HG03060 (cell line): ENCODE data around the gene RIC8B.

Source experiments
- ATAC-seq: cut with Tn5 transposase; IDR thresholded peaks from one replicate; pipeline ENCODE4 v1.9.1; 2021; ENCODE audit warnings: low read depth, moderate number of reproducible peaks; ENCODE audit not compliant: unreplicated experiment

The RIC8B gene

GRCh38 chr12:106866426-106867080 lies 92.1 kb downstream of the RIC8B start:
- no peak for ATAC-seq

- no peak for ATAC-seq
Measured at GRCh38 chr12:106867651-106868050, 93.2 kb downstream of the RIC8B start.

- ATAC-seq = no peak
Measured at GRCh38 chr12:106868982-106869700, 94.7 kb downstream of the RIC8B start.

DNA sequence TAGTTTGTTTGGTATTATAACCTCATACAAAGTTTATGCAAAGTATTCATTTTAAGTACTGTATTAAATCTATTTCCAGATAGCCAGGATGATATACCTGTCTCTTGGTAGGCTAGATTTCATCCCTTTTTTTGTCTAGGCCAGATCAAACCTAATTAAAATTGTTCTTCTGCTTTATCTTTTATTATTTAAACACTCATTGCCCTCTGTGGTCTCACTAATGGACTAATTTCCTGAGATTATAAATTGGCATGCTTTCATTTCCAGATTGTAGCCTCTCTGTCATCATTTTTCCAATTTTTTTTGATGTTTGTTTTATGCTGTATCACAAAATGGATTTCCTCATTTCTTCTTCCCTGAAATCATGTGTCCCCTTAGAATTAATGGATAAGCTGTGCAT lies 95.6 kb downstream of the RIC8B start:
- no peak for ATAC-seq

DNA sequence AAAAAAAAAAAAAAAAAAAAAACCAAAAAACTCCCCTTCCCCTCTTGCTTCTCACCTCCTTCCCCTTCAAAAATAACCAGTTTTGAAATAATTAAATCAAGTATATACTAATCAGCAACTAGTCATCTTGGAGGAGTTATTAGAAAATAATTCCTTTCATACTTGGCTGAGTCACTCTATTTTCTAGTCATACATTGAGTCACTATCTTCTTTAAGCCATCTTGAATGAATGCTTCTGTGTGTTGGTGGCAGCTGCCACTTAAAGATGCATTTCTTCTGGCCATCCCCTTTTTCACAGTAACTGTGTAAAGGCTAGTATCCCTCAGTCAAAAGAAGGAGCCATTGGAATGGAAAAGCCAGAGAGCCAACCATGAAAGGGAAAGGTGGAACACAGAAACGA lies 97.0 kb downstream of the RIC8B start:
- ATAC-seq = no peak

DNA sequence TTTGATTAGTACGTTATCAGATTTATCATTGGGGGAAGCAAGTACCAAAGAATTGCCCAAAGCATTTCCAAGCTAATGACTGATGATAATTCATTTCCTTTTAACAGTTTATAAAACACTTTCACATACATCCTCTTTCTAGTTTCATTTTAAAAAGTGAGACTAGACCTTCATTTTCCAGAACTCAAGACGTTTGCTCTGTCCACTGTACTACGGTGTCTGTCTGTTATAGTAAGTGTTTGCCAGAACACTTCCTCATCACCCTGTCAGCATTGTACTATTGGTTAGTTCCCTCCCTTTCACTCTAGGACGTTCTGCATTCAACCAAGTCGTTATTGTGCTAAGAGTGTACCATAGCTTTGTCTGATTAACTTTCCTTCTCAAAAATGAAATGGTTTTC lies 99.5 kb downstream of the RIC8B start:
- no peak for ATAC-seq

- no peak for ATAC-seq
Measured at GRCh38 chr12:106878804-106879203, 104.3 kb downstream of the RIC8B start.

GRCh38 chr12:106879612-106880011 lies 105.1 kb downstream of the RIC8B start:
- ATAC-seq = no peak

DNA sequence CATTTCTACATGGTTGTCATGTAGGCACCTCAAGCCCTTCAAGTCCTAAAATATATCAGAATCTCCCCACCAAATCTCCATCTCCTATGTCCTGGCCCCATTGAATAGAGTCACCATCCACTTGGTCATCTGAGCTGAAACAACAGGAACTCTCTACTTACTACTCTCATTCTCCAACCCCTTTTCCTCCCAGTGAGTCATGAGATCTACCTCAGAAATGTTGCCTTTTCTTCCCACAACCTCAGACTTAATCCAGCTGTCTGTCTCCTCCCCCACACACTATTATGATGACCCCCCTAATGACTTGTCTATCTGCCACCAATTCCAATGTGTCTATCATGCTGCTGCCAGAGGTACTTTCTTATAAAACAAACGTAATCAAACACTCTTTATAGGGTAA lies 108.9 kb downstream of the RIC8B start:
- ATAC-seq = no peak

- no peak for ATAC-seq
Measured at GRCh38 chr12:106885026-106885425, 110.5 kb downstream of the RIC8B start.

- ATAC-seq = no peak
Measured at GRCh38 chr12:106885541-106886249, 111.2 kb downstream of the RIC8B start.

- ATAC-seq = no peak
Measured at GRCh38 chr12:106886932-106887331, 112.5 kb downstream of the RIC8B start.

GRCh38 chr12:106888348-106888970 lies 114.0 kb downstream of the RIC8B start:
- ATAC-seq = no peak

- no peak for ATAC-seq
Measured at GRCh38 chr12:106889326-106889725, 114.8 kb downstream of the RIC8B start.

DNA sequence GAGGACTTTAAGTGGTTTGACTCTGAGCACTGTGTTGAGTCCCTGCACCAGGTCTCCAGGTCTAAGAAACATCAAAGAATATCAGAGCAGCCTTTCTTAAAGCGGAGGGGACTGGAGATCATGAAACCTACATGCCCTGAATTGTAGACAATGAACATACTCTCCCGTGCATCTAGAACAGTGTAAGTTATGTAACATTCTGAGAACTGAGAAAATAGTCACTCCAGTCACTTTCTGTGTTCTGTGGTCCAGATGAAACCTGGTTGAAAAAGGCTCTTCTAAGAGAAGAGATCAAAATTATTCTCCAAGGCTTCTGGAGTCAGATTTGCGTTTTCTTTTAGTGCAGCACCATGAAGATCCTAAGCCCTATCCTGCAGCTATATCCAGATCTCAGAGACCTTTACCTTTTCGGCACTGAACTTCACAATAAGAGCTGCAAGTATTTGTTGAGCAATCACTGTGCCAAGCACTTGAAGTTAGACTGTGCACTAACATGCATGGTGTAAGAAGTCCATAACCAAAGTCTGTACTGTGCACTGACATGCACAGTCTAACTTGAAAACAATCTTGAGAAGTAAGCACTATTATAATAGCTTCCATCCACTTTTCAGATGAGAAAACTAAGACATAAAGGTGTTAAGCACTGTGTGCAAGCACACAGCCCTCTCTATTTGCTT lies 115.6 kb downstream of the RIC8B start:
- no peak for ATAC-seq

DNA sequence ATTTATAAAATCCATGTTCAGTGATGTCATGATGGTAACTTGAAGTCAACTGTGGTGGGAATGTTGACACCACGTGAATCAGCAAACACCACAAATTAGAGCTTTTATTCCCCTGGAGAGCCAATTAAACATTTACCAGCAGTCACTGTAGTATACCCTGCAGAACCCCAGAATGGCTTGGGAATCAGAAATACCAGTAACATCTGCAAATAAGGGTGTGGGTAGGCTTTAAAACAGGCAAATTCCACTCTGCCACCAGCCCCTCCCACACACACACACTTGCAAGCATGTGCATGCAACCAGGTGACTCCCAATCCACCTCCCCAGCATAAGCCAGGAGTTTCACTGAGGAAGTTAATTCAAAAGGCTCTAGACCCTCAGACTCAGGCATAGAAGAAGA lies 117.6 kb downstream of the RIC8B start:
- ATAC-seq = no peak

DNA sequence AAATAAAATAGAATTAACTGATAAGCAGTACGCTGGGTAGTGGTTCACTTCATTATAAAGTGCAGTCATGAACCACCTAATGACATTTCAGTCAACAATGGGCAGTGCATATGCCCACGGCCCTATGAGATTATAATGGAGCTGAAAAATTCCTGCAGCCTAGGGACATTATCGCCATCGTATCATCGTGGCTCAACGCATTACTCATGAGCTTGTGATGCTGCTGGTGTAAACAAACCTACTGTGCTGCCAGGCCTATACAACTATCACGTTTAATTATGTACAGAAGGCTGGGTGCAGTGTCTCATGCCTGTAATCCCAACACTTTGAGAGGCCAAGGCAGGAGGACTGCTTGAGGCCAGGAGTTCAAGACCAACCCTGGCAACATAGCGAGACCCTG lies 119.0 kb downstream of the RIC8B start:
- no peak for ATAC-seq

- ATAC-seq = no peak
Measured at GRCh38 chr12:106894774-106895173, 120.3 kb downstream of the RIC8B start.

- ATAC-seq = no peak
Measured at GRCh38 chr12:106896603-106897002, 122.1 kb downstream of the RIC8B start.

GRCh38 chr12:106897082-106897481 lies 122.6 kb downstream of the RIC8B start:
- ATAC-seq = no peak
